GM10266 (cell line): ENCODE results near the gene CTAGE9.

Experiments used
- DNase-seq: peaks from one replicate; pipeline ENCODE4 v3.0.0; 2012; ENCODE audit errors: extremely low spot score
- TF ChIP-seq, protein P1 (sequence below): IDR thresholded peaks from 2 replicates; pipeline ENCODE4 v1.5.1; 2012; ENCODE audit warnings: mild to moderate bottlenecking, low read depth; ENCODE audit not compliant: control insufficient read depth, insufficient read depth; ENCODE audit errors: missing control alignments

Gene CTAGE9

DNA sequence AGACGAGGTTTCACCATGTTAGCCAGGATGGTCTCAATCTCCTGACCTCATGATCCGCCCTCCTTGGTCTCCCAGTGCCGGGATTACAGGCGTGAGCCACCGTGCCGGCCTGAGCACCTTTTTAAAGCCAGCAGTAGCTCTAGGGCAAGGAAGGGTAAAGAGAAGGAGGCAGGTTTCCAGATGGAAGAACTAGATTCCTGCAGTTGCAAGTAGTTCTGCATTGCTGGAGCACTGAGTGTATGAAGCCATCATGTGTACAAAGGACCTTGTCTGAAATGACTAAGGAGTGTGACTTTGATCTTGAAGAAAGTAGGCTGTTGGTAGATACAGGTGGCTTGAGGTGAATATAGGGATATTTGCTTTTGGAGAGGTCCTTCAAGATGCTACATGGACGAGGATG is 13.9 kb downstream of the CTAGE9 start:
- TF ChIP-seq, protein P1, sequence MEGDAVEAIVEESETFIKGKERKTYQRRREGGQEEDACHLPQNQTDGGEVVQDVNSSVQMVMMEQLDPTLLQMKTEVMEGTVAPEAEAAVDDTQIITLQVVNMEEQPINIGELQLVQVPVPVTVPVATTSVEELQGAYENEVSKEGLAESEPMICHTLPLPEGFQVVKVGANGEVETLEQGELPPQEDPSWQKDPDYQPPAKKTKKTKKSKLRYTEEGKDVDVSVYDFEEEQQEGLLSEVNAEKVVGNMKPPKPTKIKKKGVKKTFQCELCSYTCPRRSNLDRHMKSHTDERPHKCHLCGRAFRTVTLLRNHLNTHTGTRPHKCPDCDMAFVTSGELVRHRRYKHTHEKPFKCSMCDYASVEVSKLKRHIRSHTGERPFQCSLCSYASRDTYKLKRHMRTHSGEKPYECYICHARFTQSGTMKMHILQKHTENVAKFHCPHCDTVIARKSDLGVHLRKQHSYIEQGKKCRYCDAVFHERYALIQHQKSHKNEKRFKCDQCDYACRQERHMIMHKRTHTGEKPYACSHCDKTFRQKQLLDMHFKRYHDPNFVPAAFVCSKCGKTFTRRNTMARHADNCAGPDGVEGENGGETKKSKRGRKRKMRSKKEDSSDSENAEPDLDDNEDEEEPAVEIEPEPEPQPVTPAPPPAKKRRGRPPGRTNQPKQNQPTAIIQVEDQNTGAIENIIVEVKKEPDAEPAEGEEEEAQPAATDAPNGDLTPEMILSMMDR = no peak

DNA sequence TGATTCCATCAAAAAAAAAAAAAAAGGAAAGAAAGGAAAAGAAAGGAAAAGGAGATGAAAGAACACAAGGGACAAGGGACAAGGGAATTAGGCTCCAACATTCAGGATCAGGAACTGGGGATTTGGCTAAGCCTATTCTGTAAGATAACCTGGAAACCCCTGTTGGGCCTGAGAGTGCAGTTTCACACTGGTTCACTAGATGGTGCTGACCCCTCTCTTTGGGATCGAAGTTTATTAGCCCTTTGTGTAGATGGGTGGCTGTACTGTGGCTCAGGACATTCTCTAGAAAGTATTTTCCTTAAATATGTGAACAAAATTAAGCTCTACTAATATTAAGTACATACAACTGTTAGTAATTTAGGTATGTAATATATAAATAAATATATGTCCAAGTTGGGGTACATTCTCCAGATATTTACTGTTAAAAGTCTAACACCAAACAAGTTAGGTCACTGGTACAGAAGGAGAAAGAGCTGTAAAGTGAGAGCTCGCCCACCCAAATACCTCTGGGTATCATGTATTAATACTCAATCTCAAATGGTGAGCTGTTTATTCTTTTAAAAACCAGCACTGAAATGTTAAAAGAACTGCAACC is 15.9 kb downstream of the CTAGE9 start:
- DNase-seq = peak; percentile 53
- TF ChIP-seq, protein P1 = peak; percentile 60

More for the DNA sequence above, 13.9 kb downstream of the CTAGE9 start:
- DNase-seq = no peak

- TF ChIP-seq, protein P1 = no peak
- DNase-seq = no peak
Measured at GRCh38 chr6:131693384-131693783, 17.4 kb downstream of the CTAGE9 start.

DNA sequence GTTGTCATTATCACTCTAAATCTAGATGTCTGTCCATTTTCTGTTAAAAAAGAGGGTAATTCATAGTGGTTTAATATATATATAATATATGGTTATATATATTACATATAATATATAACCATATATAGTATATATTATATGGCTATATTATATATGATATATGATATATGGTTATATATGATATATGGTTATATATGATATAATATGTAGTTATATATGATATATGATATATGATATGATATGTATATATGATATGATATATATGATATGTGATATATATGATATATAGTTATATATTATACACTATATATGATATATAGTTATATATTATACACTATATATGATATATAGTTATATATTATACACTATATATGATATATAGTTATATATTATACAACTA is 18.2 kb downstream of the CTAGE9 start:
- TF ChIP-seq, protein P1 = no peak
- no peak for DNase-seq

- TF ChIP-seq, protein P1 = no peak
- no peak for DNase-seq
Measured at GRCh38 chr6:131692031-131692430, 18.8 kb downstream of the CTAGE9 start.

- TF ChIP-seq, protein P1 = no peak
Measured at GRCh38 chr6:131688286-131688685, 22.5 kb downstream of the CTAGE9 start.

DNA sequence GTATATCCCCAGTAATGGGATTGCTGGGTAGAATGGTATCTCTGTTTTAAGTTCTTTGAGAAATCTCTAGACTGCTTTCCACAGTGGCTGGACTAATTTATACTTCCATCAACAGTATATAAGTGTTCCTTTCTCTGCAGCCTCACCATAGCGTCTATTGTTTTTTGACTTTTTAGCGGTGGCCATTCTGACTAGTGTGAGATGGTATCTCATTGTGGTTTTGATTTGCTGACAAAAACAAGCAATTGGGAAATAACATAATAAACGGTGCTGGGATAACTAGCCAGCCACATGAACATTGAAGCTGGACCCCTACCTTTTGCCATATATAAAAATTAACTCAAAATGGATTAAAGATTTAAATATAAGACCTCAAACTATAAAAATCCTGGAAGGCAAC is 23.8 kb downstream of the CTAGE9 start:
- DNase-seq = no peak
- TF ChIP-seq, protein P1 = no peak

More at GRCh38 chr6:131688286-131688685, 22.5 kb downstream of the CTAGE9 start:
- peak; percentile 8 for DNase-seq
